Progenitor cell of endocrine pancreas (in vitro differentiated cells): ENCODE measurements around the gene APOLD1. TPM values are rescaled to one million over a fixed set of nuclear protein-coding genes. Genes with fewer than 3 reads are reported as not detected.

ENCODE experiments used
- DNase-seq: peaks from one replicate; pipeline ENCODE4 v3.0.0; 2021; ENCODE audit warnings: low spot score; ENCODE audit not compliant: unreplicated experiment
- H3K27ac Mint-ChIP-seq: 2 replicates; pipeline ENCODE4 v1.8.0; 2021; ENCODE audit warnings: mild to moderate bottlenecking, moderate library complexity, mixed read lengths
- H3K27me3 Mint-ChIP-seq: 2 replicates; pipeline ENCODE4 v1.8.0; 2021; ENCODE audit warnings: mixed read lengths
- H3K36me3 Mint-ChIP-seq: 2 replicates; pipeline ENCODE4 v1.8.0; 2022; ENCODE audit warnings: mixed read lengths; ENCODE audit not compliant: insufficient read depth
- H3K4me1 Mint-ChIP-seq: 2 replicates; pipeline ENCODE4 v1.8.0; 2021; ENCODE audit warnings: low read depth, mixed read lengths
- H3K4me3 Mint-ChIP-seq: 2 replicates; pipeline ENCODE4 v1.8.0; 2021; ENCODE audit warnings: low read depth, mild to moderate bottlenecking, moderate library complexity, mixed read lengths
- H3K9me3 Mint-ChIP-seq: 2 replicates; pipeline ENCODE4 v1.8.0; 2021; ENCODE audit warnings: low read depth, mixed read lengths
- microRNA-seq: library from miRNA; unstranded; fragments of <30 nt; microRNA quantifications from one replicate; pipeline ENCODE4 v1.1.0, GENCODE V29; 2020; ENCODE audit warnings: borderline number of aligned reads; ENCODE audit not compliant: unreplicated experiment
- total RNA-seq: library from RNA; stranded (reverse); gene quantifications from 2 replicates; pipeline ENCODE4 v1.2.1, GENCODE V29; 2021
- TF ChIP-seq, protein P1 (sequence below): fragments of 200-600 bp; sonication (generic); IDR thresholded peaks from one replicate; pipeline ENCODE4 v1.5.0; 2021; ENCODE audit warnings: antibody characterized with exemption, mild to moderate bottlenecking; ENCODE audit not compliant: unreplicated experiment

APOLD1 gene
- total RNA-seq, 1 donor from 2014 or later = 5.4 TPM

DNA sequence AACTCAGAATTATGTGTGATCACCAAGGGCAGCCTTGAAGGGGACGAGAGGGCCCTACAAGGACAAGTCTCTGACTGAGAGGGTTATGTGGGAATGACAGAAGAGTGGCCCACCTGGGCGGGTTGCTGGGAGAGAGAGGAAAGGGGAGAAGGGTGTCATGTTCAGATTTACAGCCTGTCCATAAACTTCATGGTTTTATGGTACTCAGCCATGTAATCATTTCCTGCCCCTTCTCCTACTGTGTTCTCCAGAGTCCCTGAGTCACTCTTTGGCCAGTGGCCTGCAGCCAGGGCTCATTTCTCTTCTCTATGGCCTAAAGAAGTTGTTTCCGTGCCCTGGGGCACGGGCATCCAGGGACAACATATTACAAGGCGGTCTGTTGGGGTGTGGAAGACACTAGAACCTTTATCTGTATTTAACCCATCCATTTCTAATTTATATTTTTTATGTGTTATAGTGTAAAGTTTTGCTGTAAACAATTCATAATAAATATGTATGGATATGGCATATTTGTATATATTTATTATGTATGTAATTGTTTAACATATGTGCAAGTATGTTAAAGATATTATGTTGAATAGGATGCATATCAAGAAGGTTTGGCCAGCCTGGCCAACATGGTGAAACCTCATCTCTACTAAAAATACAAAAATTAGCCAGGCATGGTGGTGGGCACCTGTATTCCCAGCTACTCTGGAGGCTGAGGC, 54.6 kb downstream of the APOLD1 start:
- no peaks in the 10 kb centered on the region for H3K9me3 Mint-ChIP-seq
- H3K4me3 Mint-ChIP-seq = no peak overlapping the region
- H3K36me3 Mint-ChIP-seq = peaks cover 12% of the 10 kb centered on the region
- H3K27me3 Mint-ChIP-seq = no peaks in the 10 kb centered on the region
- DNase-seq = no peak
- TF ChIP-seq, protein P1, sequence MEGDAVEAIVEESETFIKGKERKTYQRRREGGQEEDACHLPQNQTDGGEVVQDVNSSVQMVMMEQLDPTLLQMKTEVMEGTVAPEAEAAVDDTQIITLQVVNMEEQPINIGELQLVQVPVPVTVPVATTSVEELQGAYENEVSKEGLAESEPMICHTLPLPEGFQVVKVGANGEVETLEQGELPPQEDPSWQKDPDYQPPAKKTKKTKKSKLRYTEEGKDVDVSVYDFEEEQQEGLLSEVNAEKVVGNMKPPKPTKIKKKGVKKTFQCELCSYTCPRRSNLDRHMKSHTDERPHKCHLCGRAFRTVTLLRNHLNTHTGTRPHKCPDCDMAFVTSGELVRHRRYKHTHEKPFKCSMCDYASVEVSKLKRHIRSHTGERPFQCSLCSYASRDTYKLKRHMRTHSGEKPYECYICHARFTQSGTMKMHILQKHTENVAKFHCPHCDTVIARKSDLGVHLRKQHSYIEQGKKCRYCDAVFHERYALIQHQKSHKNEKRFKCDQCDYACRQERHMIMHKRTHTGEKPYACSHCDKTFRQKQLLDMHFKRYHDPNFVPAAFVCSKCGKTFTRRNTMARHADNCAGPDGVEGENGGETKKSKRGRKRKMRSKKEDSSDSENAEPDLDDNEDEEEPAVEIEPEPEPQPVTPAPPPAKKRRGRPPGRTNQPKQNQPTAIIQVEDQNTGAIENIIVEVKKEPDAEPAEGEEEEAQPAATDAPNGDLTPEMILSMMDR = no peak
- no peak overlapping the region for H3K27ac Mint-ChIP-seq
- H3K4me1 Mint-ChIP-seq = peaks cover 4% of the 10 kb centered on the region

DNA sequence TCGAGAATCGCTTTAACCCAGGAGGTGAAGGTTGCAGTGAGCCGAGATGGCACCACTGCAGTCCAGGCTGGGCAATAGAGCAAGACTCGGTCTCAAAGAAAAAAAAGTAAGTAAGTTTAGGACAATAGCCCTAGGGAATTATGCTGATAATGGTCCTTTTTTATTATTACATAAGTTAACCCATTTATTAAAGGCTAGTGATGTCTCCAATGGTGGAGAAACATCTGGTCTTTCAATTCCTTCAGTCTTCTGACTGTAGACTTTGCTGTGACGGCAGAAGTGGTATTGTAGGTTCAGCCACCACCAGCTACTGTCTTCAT, 55.1 kb downstream of the APOLD1 start:
- no peak for DNase-seq
- no peak overlapping the region for H3K4me3 Mint-ChIP-seq
- H3K27ac Mint-ChIP-seq = no peak overlapping the region
- H3K36me3 Mint-ChIP-seq = peaks cover 11% of the 10 kb centered on the region
- TF ChIP-seq, protein P1 = no peak
- H3K9me3 Mint-ChIP-seq = no peaks in the 10 kb centered on the region
- no peaks in the 10 kb centered on the region for H3K27me3 Mint-ChIP-seq
- peaks cover 4% of the 10 kb centered on the region for H3K4me1 Mint-ChIP-seq

Small RNAs within 50 kb of the gene (microRNA-seq; reads per million reads assigned to microRNA genes)
- not detected for gene MIR613

Other genes with a start within 250 kb of the APOLD1 start
- 67.5 and 74.6 TPM in 2 replicates for gene DUSP16, start 222.8 kb upstream of the APOLD1 start, total RNA-seq
- 18.5 and 18.8 TPM in 2 replicates for gene CREBL2, start 173.8 kb upstream of the APOLD1 start, total RNA-seq
- 1.2 and 2.0 TPM in 2 replicates for gene GPR19, start 89.5 kb upstream of the APOLD1 start, total RNA-seq
- 36.7 and 40.8 TPM in 2 replicates for gene CDKN1B, start 68.3 kb upstream of the APOLD1 start, total RNA-seq
- 115 TPM in 2 replicates for gene DDX47, start 27.7 kb downstream of the APOLD1 start, total RNA-seq
- gene GPRC5A, start 105.9 kb downstream of the APOLD1 start, total RNA-seq = 4.0 and 7.1 TPM in 2 replicates
- gene GPRC5D, start 166.5 kb downstream of the APOLD1 start, total RNA-seq = not detected in 2 replicates
- 109 and 111 TPM in 2 replicates for gene HEBP1, start 214.6 kb downstream of the APOLD1 start, total RNA-seq